ENCODE measurements around the gene RIMOC1. TPM values are rescaled to one million over a fixed set of nuclear protein-coding genes. Genes with fewer than 3 reads are reported as not detected.

The RIMOC1 gene
- total and polyA plus RNA-seq, 10 of the 15 experiments (the other 5 are each of a cell fraction or from before 2014, with no cell fraction given) = 3.9 to 33.1 (median 16.0) TPM

DNA sequence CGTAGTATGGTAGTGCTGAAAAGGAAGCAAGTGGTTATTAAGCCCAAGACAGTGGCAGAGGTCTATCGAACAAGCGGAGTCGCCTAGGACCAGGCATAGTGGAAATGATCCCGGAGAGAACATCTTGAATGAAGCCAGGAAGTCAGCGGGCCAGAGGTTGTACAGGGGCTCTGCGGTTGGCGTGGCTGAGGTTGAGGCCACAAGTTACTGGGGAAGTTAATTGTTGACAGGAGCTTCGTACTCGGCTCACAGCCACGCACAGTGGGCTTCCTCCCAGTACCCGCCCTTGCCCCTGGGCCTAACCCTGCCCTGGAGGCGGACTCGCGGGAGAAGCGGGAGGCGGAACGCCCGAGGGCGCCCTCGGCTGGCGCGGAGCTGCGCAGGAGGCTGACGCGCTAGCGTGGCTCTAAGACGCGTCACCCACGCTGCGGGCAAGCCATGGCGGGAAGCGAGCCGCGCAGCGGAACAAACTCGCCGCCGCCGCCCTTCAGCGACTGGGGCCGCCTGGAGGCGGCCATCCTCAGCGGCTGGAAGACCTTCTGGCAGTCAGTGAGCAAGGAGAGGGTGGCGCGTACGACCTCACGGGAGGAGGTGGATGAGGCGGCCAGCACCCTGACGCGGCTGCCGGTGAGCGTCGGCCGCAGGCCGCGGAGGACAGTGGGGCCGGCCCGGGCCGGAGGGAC, 20.9 kb downstream of the RIMOC1 start, which contains the start of gene FBXO4 (continued):
- TF ChIP-seq, protein P1, sequence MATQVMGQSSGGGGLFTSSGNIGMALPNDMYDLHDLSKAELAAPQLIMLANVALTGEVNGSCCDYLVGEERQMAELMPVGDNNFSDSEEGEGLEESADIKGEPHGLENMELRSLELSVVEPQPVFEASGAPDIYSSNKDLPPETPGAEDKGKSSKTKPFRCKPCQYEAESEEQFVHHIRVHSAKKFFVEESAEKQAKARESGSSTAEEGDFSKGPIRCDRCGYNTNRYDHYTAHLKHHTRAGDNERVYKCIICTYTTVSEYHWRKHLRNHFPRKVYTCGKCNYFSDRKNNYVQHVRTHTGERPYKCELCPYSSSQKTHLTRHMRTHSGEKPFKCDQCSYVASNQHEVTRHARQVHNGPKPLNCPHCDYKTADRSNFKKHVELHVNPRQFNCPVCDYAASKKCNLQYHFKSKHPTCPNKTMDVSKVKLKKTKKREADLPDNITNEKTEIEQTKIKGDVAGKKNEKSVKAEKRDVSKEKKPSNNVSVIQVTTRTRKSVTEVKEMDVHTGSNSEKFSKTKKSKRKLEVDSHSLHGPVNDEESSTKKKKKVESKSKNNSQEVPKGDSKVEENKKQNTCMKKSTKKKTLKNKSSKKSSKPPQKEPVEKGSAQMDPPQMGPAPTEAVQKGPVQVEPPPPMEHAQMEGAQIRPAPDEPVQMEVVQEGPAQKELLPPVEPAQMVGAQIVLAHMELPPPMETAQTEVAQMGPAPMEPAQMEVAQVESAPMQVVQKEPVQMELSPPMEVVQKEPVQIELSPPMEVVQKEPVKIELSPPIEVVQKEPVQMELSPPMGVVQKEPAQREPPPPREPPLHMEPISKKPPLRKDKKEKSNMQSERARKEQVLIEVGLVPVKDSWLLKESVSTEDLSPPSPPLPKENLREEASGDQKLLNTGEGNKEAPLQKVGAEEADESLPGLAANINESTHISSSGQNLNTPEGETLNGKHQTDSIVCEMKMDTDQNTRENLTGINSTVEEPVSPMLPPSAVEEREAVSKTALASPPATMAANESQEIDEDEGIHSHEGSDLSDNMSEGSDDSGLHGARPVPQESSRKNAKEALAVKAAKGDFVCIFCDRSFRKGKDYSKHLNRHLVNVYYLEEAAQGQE (IDR thresholded peaks at IDR 0.05; ENCODE audit: low read depth, low read length) = no peak
- TF ChIP-seq MXI1 (IDR thresholded peaks at IDR 0.05; ENCODE audit: low read depth, low read length) (peak; percentile 88), MYC (IDR thresholded peaks at IDR 0.05; ENCODE audit: insufficient read depth, insufficient read length, insufficient replicate concordance, low read length, severe bottlenecking) (peak; percentile 78), FOS (IDR thresholded peaks at IDR 0.05; ENCODE audit: borderline replicate concordance, extremely low read depth, insufficient read length) (no peak), MTA2 (IDR thresholded peaks at IDR 0.05; ENCODE audit: low read depth) (peak; percentile 59; the same call in 1 of the 2 replicates), HDAC6 (IDR thresholded peaks at IDR 0.05; ENCODE audit: unreplicated experiment) (no peak), SPI1 (IDR thresholded peaks at IDR 0.05; ENCODE audit: borderline replicate concordance, insufficient read depth, low read depth, low read length) (no peak), SMAD1 (IDR thresholded peaks at IDR 0.05; ENCODE audit: low read depth, partially characterized antibody) (no peak), PML (IDR thresholded peaks at IDR 0.05; ENCODE audit: low read length) (peak; percentile 94), POLR2AphosphoS2 (IDR thresholded peaks at IDR 0.05; ENCODE audit: low read depth, low read length) (peak; percentile 73; the same call in 1 of the 2 replicates), MEF2A (IDR thresholded peaks at IDR 0.05; ENCODE audit: insufficient read depth, low read depth, low read length) (0 out of 2 replicates have a peak, but pooled peaks have one; percentile 27), NBN (IDR thresholded peaks at IDR 0.05) (peak; percentile 77), E4F1 (IDR thresholded peaks at IDR 0.05; ENCODE audit: borderline replicate concordance, partially characterized antibody) (no peak)
- TF ChIP-seq, protein P2, sequence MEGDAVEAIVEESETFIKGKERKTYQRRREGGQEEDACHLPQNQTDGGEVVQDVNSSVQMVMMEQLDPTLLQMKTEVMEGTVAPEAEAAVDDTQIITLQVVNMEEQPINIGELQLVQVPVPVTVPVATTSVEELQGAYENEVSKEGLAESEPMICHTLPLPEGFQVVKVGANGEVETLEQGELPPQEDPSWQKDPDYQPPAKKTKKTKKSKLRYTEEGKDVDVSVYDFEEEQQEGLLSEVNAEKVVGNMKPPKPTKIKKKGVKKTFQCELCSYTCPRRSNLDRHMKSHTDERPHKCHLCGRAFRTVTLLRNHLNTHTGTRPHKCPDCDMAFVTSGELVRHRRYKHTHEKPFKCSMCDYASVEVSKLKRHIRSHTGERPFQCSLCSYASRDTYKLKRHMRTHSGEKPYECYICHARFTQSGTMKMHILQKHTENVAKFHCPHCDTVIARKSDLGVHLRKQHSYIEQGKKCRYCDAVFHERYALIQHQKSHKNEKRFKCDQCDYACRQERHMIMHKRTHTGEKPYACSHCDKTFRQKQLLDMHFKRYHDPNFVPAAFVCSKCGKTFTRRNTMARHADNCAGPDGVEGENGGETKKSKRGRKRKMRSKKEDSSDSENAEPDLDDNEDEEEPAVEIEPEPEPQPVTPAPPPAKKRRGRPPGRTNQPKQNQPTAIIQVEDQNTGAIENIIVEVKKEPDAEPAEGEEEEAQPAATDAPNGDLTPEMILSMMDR (IDR thresholded peaks at IDR 0.05 in 2 of 3, conservative IDR thresholded peaks at IDR 0.05 in 1 of 3; ENCODE audit: control insufficient read depth in 2 of 3, extremely low read depth in 1 of 3, insufficient read depth in 1 of 3, low read depth in 3 of 3, low read length in 3 of 3) = peak; percentile 58 to 82 (median 74)
- TF ChIP-seq, protein P3, sequence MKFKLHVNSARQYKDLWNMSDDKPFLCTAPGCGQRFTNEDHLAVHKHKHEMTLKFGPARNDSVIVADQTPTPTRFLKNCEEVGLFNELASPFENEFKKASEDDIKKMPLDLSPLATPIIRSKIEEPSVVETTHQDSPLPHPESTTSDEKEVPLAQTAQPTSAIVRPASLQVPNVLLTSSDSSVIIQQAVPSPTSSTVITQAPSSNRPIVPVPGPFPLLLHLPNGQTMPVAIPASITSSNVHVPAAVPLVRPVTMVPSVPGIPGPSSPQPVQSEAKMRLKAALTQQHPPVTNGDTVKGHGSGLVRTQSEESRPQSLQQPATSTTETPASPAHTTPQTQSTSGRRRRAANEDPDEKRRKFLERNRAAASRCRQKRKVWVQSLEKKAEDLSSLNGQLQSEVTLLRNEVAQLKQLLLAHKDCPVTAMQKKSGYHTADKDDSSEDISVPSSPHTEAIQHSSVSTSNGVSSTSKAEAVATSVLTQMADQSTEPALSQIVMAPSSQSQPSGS (IDR thresholded peaks at IDR 0.05; ENCODE audit: low read length) = no peak; the same call in 1 of the 2 replicates
- TF ChIP-seq, protein P4, sequence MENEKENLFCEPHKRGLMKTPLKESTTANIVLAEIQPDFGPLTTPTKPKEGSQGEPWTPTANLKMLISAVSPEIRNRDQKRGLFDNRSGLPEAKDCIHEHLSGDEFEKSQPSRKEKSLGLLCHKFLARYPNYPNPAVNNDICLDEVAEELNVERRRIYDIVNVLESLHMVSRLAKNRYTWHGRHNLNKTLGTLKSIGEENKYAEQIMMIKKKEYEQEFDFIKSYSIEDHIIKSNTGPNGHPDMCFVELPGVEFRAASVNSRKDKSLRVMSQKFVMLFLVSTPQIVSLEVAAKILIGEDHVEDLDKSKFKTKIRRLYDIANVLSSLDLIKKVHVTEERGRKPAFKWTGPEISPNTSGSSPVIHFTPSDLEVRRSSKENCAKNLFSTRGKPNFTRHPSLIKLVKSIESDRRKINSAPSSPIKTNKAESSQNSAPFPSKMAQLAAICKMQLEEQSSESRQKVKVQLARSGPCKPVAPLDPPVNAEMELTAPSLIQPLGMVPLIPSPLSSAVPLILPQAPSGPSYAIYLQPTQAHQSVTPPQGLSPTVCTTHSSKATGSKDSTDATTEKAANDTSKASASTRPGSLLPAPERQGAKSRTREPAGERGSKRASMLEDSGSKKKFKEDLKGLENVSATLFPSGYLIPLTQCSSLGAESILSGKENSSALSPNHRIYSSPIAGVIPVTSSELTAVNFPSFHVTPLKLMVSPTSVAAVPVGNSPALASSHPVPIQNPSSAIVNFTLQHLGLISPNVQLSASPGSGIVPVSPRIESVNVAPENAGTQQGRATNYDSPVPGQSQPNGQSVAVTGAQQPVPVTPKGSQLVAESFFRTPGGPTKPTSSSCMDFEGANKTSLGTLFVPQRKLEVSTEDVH (IDR thresholded peaks at IDR 0.05; ENCODE audit: low read depth, partially characterized antibody) = peak; percentile 40
